ENCODE results near the gene CHRM5. TPM values are rescaled to one million over a fixed set of nuclear protein-coding genes. Genes with fewer than 3 reads are reported as not detected.

CHRM5 gene
- total and polyA plus RNA-seq, 2 donors (not counting 1 experiment from before 2014, with no cell fraction given), result not detected

DNA sequence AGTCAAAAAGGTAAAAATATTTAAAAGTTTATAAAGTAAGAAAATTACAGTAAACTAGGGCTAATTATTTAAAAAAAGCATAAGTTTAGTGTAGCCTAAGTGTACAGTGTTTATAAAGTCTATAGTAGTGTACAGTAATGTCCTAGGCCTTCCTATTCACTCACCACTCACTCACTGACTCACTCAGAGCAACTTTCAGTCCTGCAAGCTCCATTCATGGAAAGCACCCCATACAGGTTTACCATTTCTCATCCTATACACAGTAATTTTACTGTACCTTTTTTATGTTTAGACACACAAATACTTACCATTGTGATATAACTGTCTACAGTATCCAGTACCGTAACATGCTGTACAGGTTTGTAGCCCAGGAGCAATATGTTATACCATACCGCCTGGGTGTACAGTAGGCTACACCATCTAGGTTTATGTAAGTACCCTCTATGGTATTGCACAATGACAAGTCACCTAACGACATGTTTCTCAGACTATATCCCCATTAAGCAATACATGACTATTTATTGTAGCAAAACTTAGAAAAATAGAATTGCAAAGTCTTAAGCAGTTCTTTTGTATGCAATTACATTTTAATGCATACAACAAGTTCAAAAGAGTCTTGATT lies 51.2 kb downstream of the CHRM5 start:
- Mint-ChIP-seq H3K4me3 (no peak overlapping the region), H3K27ac (no peak overlapping the region), H3K9me3 (ENCODE audit: insufficient read depth) (no peaks in the 10 kb centered on the region), H3K4me1 (peaks cover 3% of the 10 kb centered on the region), H3K27me3 (no peaks in the 10 kb centered on the region)
- Histone ChIP-seq H3K4me2 (replicated peaks; ENCODE audit: low read depth, low read length, poor library complexity, severe bottlenecking) (no peak overlapping the region), H2AFZ (ENCODE audit: insufficient read depth, low read depth, low read length, poor library complexity, severe bottlenecking) (no peak overlapping the region), H4K20me1 (ENCODE audit: control insufficient read depth, insufficient read depth, low read length, poor library complexity, severe bottlenecking) (no peaks in the 10 kb centered on the region), H3K9me3 (ENCODE audit: control extremely low read depth in 1 of 3, control insufficient read depth in 2 of 3, insufficient read depth in 1 of 3, low read length in 2 of 3) (peaks cover 0 to 1% (median 0%) of the 10 kb centered on the region in 3 donors), H3K27me3 (replicated peaks in 1 of 4; ENCODE audit: control extremely low read depth in 1 of 4, control insufficient read depth in 3 of 4, insufficient read depth in 4 of 4, low read length in 3 of 4) (no peaks in the 10 kb centered on the region), H3K4me3 (ENCODE audit: control extremely low read depth in 1 of 5, extremely low read depth in 1 of 5, insufficient read depth in 1 of 5, low read depth in 2 of 5, low read length in 4 of 5) (no peak overlapping the region), H3K4me1 (ENCODE audit: control insufficient read depth in 2 of 2, insufficient read depth in 2 of 2, low read length in 2 of 2) (no peaks in the 10 kb centered on the region), H3K79me2 (ENCODE audit: control insufficient read depth, insufficient read depth, low read length) (peaks cover 4% of the 10 kb centered on the region), H3K9ac (ENCODE audit: low read length) (no peak overlapping the region), H3K36me3 (replicated peaks in 1 of 2; ENCODE audit: control extremely low read depth in 1 of 2, control insufficient read depth in 1 of 2, extremely low read depth in 1 of 2, insufficient read depth in 2 of 2, low read length in 1 of 2) (no peaks in the 10 kb centered on the region), H3K27ac (ENCODE audit: low read length in 2 of 2) (no peak overlapping the region)
- ATAC-seq (ENCODE audit: low read depth), result no peak
- WGBS (ENCODE audit: insufficient coverage), result no CpG with 5 or more reads among the region's 3 CpGs
- intact Hi-C loops (cut with micrococcal nuclease), result no loop called here
- no peak for DNase-seq
- ChIA-PET CTCF (no interaction called here), POLR2A (no interaction called here)
- no peak for TF ChIP-seq EZH2 (IDR thresholded peaks at IDR 0.05; ENCODE audit: borderline replicate concordance, insufficient read depth, low read depth, low read length, poor library complexity, severe bottlenecking)
- TF ChIP-seq, protein P1, sequence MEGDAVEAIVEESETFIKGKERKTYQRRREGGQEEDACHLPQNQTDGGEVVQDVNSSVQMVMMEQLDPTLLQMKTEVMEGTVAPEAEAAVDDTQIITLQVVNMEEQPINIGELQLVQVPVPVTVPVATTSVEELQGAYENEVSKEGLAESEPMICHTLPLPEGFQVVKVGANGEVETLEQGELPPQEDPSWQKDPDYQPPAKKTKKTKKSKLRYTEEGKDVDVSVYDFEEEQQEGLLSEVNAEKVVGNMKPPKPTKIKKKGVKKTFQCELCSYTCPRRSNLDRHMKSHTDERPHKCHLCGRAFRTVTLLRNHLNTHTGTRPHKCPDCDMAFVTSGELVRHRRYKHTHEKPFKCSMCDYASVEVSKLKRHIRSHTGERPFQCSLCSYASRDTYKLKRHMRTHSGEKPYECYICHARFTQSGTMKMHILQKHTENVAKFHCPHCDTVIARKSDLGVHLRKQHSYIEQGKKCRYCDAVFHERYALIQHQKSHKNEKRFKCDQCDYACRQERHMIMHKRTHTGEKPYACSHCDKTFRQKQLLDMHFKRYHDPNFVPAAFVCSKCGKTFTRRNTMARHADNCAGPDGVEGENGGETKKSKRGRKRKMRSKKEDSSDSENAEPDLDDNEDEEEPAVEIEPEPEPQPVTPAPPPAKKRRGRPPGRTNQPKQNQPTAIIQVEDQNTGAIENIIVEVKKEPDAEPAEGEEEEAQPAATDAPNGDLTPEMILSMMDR (IDR thresholded peaks at IDR 0.05), result no peak

DNA sequence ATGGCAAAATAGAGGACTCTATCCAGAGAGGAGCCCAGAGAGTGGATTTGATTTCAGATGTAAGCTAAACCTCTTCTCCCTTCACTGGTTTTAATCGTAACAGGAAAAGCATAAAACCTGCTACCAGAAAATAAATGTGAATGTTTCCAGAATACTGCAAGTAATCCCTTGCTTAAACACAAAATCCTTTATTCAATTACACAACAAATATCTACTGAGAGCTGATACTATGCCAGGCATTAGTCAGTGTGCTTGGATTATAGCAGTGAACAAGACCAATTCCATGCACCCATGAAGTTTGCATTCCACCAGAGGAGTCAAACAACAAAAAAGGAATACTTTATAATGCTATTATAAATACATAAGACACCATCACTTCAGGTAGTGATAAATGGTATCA lies 55.6 kb downstream of the CHRM5 start:
- ChIA-PET POLR2A (no interaction called here), CTCF (no interaction called here)
- Histone ChIP-seq H3K36me3 (replicated peaks in 1 of 2; ENCODE audit: control extremely low read depth in 1 of 2, control insufficient read depth in 1 of 2, extremely low read depth in 1 of 2, insufficient read depth in 2 of 2, low read length in 1 of 2) (no peaks in the 10 kb centered on the region), H3K4me2 (replicated peaks; ENCODE audit: low read depth, low read length, poor library complexity, severe bottlenecking) (no peak overlapping the region), H3K27ac (ENCODE audit: low read length in 2 of 2) (no peak overlapping the region), H3K79me2 (ENCODE audit: control insufficient read depth, insufficient read depth, low read length) (peaks cover 4% of the 10 kb centered on the region), H3K9me3 (ENCODE audit: control extremely low read depth in 1 of 3, control insufficient read depth in 2 of 3, insufficient read depth in 1 of 3, low read length in 2 of 3) (peaks cover 0 to 13% (median 2%) of the 10 kb centered on the region in 3 donors), H3K4me3 (ENCODE audit: control extremely low read depth in 1 of 5, extremely low read depth in 1 of 5, insufficient read depth in 1 of 5, low read depth in 2 of 5, low read length in 4 of 5) (no peak overlapping the region), H2AFZ (ENCODE audit: insufficient read depth, low read depth, low read length, poor library complexity, severe bottlenecking) (no peak overlapping the region), H3K27me3 (replicated peaks in 1 of 4; ENCODE audit: control extremely low read depth in 1 of 4, control insufficient read depth in 3 of 4, insufficient read depth in 4 of 4, low read length in 3 of 4) (no peaks in the 10 kb centered on the region), H3K4me1 (ENCODE audit: control insufficient read depth in 2 of 2, insufficient read depth in 2 of 2, low read length in 2 of 2) (no peaks in the 10 kb centered on the region), H3K9ac (ENCODE audit: low read length) (no peak overlapping the region), H4K20me1 (ENCODE audit: control insufficient read depth, insufficient read depth, low read length, poor library complexity, severe bottlenecking) (no peaks in the 10 kb centered on the region)
- Mint-ChIP-seq H3K4me1 (peaks cover 2% of the 10 kb centered on the region), H3K4me3 (no peak overlapping the region), H3K9me3 (ENCODE audit: insufficient read depth) (no peaks in the 10 kb centered on the region), H3K27ac (no peak overlapping the region), H3K27me3 (no peaks in the 10 kb centered on the region)
- no peak for ATAC-seq (ENCODE audit: low read depth)
- no CpG with 5 or more reads among the region's 1 CpG for WGBS (ENCODE audit: insufficient coverage)
- DNase-seq, result no peak
- intact Hi-C loops (cut with micrococcal nuclease), result no loop called here
- TF ChIP-seq EZH2 (IDR thresholded peaks at IDR 0.05; ENCODE audit: borderline replicate concordance, insufficient read depth, low read depth, low read length, poor library complexity, severe bottlenecking), result no peak
- TF ChIP-seq, protein P1 (IDR thresholded peaks at IDR 0.05), result no peak

Measured in B cell (primary cell).